Measurements from ENCODE around the gene PDE11A. TPM values are rescaled to one million over a fixed set of nuclear protein-coding genes. Genes with fewer than 3 reads are reported as not detected.

The PDE11A gene
- polyA plus RNA-seq, 2 of the 4 experiments (the other 2 are of a cell fraction): 3.6 to 5.6 TPM

DNA sequence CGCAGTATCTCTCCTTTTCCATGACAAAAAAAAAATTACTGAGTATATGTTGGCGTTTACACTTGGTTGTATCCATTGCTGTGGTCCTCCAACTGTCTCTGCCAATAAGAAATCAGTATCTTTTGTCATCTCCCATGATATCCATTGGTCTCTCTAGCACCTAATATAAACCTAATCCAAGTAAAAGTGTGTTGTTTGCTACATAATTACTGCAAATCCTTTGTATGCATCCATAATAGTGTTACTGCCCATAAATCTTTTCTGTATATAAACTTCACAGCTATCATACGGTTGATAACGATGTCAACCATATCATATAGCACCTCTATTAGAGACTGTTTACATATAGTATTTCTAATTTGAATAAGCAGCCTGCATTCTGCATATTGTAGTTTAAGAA, 453.1 kb downstream of the PDE11A start (continued):
- no peak for TF ChIP-seq RAD21 (conservative IDR thresholded peaks at IDR 0.05 in 1 of 2, IDR thresholded peaks at IDR 0.05 in 1 of 2)
- TF ChIP-seq, protein P1, sequence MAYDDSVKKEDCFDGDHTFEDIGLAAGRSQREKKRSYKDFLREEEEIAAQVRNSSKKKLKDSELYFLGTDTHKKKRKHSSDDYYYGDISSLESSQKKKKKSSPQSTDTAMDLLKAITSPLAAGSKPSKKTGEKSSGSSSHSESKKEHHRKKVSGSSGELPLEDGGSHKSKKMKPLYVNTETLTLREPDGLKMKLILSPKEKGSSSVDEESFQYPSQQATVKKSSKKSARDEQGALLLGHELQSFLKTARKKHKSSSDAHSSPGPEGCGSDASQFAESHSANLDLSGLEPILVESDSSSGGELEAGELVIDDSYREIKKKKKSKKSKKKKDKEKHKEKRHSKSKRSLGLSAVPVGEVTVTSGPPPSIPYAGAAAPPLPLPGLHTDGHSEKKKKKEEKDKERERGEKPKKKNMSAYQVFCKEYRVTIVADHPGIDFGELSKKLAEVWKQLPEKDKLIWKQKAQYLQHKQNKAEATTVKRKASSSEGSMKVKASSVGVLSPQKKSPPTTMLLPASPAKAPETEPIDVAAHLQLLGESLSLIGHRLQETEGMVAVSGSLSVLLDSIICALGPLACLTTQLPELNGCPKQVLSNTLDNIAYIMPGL (CRISPR knock-in tag; IDR thresholded peaks at IDR 0.05; ENCODE audit: borderline replicate concordance): no peak
- no peak for TF ChIP-seq RARB (CRISPR knock-in tag; IDR thresholded peaks at IDR 0.05)

DNA sequence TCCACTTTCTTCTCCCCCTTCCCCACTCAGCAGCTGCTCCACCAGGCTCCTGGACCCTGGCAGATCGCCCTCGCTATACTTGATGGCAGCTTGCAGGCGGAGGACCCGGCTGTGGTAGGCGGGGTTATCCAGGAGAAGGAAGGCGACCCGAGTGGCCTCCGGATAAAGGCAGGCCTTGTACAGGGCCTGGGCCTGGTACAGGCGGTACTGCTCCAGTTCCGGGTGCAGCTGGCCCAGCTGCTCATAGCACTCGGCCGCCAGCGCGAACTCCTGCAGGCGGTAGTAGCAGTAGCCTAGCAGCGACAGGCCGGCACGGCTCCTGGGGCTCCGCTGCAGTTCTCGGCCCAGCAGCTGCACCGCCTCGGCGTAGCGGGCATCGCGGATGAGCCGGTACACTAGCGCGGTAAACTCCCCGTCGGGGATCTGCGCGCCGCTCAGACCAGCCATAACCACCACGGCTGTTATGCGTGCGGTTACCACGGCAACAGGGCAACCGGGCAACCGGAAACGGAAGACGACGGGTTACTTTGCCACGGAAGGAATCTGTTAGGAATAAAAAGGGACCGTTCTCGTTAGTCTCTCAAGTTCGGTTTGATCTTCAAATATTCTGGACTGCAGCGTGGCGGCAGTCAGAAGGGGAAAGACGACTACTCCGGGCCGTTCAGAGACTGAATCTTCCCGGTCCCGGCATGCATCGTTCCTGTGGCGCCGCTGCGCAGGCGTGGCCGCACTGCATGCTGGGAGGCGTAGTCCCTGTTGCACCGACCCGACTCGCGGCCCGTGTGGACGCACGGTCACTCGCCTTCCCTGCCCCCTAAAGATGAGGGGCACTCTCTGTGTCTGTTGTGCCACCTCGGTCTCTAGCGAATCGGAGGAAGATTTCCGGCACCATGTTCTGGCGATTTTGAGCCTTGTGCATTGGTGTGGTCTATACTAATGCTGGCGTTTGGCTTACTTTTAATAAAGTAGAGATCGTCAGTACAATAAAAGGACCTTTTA, 454.0 kb downstream of the PDE11A start:
- ATAC-seq (peak; percentile 96 to 97), DNase-seq (ENCODE audit: low read depth in 1 of 2, low spot score in 1 of 2) (peak; percentile 81 to 90), FAIRE-seq (no peak)
- Histone ChIP-seq H3K4me3 (peak overlapping the region; percentile 63), H3K4me1 (no peaks in the 10 kb centered on the region), H3K27ac (peak overlapping the region; percentile 94 to 96), H3K9me3 (0 out of 3 replicates have a peak, but pooled peaks cover 4% of the 10 kb centered on the region), H3K4me2 (peak overlapping the region; percentile 80)
- WGBS (ENCODE audit: missing lambda C conversion rate): 2% methylated on average over 56 of the region's 76 CpGs
- ChIA-PET POLR2A (no interaction called here), CTCF (interaction anchor here (1.1 to 1.4 kb wide), 2 partner anchors 14 to 128 kb away, joined by 3 to 4 read pairs; no protein-coding TSS in a partner anchor)
- no peak for TF ChIP-seq FOSL2 (IDR thresholded peaks at IDR 0.05)
- TF ChIP-seq FOSL2 (CRISPR knock-in tag; IDR thresholded peaks at IDR 0.05): no peak
- TF ChIP-seq HEYL (CRISPR knock-in tag; IDR thresholded peaks at IDR 0.05): no peak
- no peak for TF ChIP-seq EHMT2 (IDR thresholded peaks at IDR 0.05; ENCODE audit: low read depth)
- TF ChIP-seq FOXS1 (CRISPR knock-in tag; IDR thresholded peaks at IDR 0.05): no peak
- no peak for TF ChIP-seq CBX2 (IDR thresholded peaks at IDR 0.05; ENCODE audit: borderline replicate concordance, low read depth)
- TF ChIP-seq SREBF2 (IDR thresholded peaks at IDR 0.05): no peak
- no peak for TF ChIP-seq RAD21 (conservative IDR thresholded peaks at IDR 0.05 in 1 of 2, IDR thresholded peaks at IDR 0.05 in 1 of 2)
- TF ChIP-seq MAZ (IDR thresholded peaks at IDR 0.05; ENCODE audit: borderline replicate concordance, low read depth, low read length): no peak
- peak; percentile 92 for TF ChIP-seq POLR2A (IDR thresholded peaks at IDR 0.05; ENCODE audit: low read length)
- TF ChIP-seq SMC3 (IDR thresholded peaks at IDR 0.05): no peak
- peak; percentile 41 to 64; a peak in 3 of 5 replicates for TF ChIP-seq JUN (IDR thresholded peaks at IDR 0.05)
- TF ChIP-seq, protein P2, sequence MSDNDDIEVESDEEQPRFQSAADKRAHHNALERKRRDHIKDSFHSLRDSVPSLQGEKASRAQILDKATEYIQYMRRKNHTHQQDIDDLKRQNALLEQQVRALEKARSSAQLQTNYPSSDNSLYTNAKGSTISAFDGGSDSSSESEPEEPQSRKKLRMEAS (IDR thresholded peaks at IDR 0.05): peak; percentile 68
- TF ChIP-seq HOXB5 (CRISPR knock-in tag; IDR thresholded peaks at IDR 0.05): no peak
- TF ChIP-seq ESRRA (IDR thresholded peaks at IDR 0.05; ENCODE audit: borderline replicate concordance, low read length): no peak
- no peak for TF ChIP-seq KDM5A (IDR thresholded peaks at IDR 0.05)
- TF ChIP-seq, protein P3, sequence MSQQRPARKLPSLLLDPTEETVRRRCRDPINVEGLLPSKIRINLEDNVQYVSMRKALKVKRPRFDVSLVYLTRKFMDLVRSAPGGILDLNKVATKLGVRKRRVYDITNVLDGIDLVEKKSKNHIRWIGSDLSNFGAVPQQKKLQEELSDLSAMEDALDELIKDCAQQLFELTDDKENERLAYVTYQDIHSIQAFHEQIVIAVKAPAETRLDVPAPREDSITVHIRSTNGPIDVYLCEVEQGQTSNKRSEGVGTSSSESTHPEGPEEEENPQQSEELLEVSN (IDR thresholded peaks at IDR 0.05; ENCODE audit: borderline replicate concordance, low read depth): 0 out of 2 replicates have a peak, but pooled peaks have one; percentile 73
- no peak for TF ChIP-seq ZSCAN20 (CRISPR knock-in tag; IDR thresholded peaks at IDR 0.05)
- TF ChIP-seq KDM1A (IDR thresholded peaks at IDR 0.05; ENCODE audit: low read depth): no peak
- TF ChIP-seq, protein P4, sequence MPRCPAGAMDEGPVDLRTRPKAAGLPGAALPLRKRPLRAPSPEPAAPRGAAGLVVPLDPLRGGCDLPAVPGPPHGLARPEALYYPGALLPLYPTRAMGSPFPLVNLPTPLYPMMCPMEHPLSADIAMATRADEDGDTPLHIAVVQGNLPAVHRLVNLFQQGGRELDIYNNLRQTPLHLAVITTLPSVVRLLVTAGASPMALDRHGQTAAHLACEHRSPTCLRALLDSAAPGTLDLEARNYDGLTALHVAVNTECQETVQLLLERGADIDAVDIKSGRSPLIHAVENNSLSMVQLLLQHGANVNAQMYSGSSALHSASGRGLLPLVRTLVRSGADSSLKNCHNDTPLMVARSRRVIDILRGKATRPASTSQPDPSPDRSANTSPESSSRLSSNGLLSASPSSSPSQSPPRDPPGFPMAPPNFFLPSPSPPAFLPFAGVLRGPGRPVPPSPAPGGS (IDR thresholded peaks at IDR 0.05): 0 out of 3 replicates have a peak, but pooled peaks have one; percentile 50
- no peak for TF ChIP-seq NFE2L2 (conservative IDR thresholded peaks at IDR 0.05; ENCODE audit: low read length)
- TF ChIP-seq, protein P5, sequence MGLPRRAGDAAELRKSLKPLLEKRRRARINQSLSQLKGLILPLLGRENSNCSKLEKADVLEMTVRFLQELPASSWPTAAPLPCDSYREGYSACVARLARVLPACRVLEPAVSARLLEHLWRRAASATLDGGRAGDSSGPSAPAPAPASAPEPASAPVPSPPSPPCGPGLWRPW (IDR thresholded peaks at IDR 0.05): no peak
- peak; percentile 59; the same call in 1 of the 2 replicates for TF ChIP-seq RFX5 (IDR thresholded peaks at IDR 0.05)
- TF ChIP-seq HOXA7 (CRISPR knock-in tag; IDR thresholded peaks at IDR 0.05): no peak
- TF ChIP-seq, protein P6, sequence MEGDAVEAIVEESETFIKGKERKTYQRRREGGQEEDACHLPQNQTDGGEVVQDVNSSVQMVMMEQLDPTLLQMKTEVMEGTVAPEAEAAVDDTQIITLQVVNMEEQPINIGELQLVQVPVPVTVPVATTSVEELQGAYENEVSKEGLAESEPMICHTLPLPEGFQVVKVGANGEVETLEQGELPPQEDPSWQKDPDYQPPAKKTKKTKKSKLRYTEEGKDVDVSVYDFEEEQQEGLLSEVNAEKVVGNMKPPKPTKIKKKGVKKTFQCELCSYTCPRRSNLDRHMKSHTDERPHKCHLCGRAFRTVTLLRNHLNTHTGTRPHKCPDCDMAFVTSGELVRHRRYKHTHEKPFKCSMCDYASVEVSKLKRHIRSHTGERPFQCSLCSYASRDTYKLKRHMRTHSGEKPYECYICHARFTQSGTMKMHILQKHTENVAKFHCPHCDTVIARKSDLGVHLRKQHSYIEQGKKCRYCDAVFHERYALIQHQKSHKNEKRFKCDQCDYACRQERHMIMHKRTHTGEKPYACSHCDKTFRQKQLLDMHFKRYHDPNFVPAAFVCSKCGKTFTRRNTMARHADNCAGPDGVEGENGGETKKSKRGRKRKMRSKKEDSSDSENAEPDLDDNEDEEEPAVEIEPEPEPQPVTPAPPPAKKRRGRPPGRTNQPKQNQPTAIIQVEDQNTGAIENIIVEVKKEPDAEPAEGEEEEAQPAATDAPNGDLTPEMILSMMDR (IDR thresholded peaks at IDR 0.05): no peak
- TF ChIP-seq, protein P7, sequence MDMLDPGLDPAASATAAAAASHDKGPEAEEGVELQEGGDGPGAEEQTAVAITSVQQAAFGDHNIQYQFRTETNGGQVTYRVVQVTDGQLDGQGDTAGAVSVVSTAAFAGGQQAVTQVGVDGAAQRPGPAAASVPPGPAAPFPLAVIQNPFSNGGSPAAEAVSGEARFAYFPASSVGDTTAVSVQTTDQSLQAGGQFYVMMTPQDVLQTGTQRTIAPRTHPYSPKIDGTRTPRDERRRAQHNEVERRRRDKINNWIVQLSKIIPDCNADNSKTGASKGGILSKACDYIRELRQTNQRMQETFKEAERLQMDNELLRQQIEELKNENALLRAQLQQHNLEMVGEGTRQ (IDR thresholded peaks at IDR 0.05): no peak
- TF ChIP-seq HOXB13 (CRISPR knock-in tag; IDR thresholded peaks at IDR 0.05; ENCODE audit: low read depth): 0 out of 2 replicates have a peak, but pooled peaks have one; percentile 59
- TF ChIP-seq MAFK (IDR thresholded peaks at IDR 0.05; ENCODE audit: partially characterized antibody): no peak
- TF ChIP-seq ZC3H11A (IDR thresholded peaks at IDR 0.05): no peak
- no peak for TF ChIP-seq CBX8 (IDR thresholded peaks at IDR 0.05)

Data from A549 (cell line).